Endothelial cell of umbilical vein (primary cell): Measurements from ENCODE around the gene TMPRSS6. TPM values are rescaled to one million over a fixed set of nuclear protein-coding genes. Genes with fewer than 3 reads are reported as not detected.

Source experiments
- BruUV-seq: library from RNA; stranded (reverse); fragments of 400-500 nt; replicated peaks from 2 replicates; lab custom pipeline; 2021; lab: Mats Ljungman, UMichigan
- CTCF ChIA-PET: fragments of 300-600, 350-600 bp; sonication (Branson Sonifier 250); formaldehyde crosslinking; loops from one replicate; lab custom pipeline; 2021; ENCODE audit warnings: antibody characterized with exemption, inconsistent platforms; lab: Charles Lee
- POLR2A ChIA-PET: fragments of 300-600, 350-600 bp; sonication (Branson Sonifier 250); formaldehyde crosslinking; loops from one replicate; lab custom pipeline; 2021; ENCODE audit warnings: antibody characterized with exemption, inconsistent platforms; lab: Charles Lee
- DNase-seq: peaks from one replicate; pipeline ENCODE4 v3.0.0-alpha.2; 2011; ENCODE audit warnings: low read depth, low spot score
- FAIRE-seq: peaks from 2 replicates; lab custom pipeline; 2011; peaks lifted over from hg19 to GRCh38; lab: Jason Lieb, UNC
- H2AFZ ChIP-seq: 2 replicates; pipeline ENCODE4 v1.6.0; 2012; ENCODE audit warnings: low read depth, low read length, control low read depth, inconsistent platforms
- H3K27ac ChIP-seq: 2 replicates; pipeline ENCODE4 v1.5.1; 2011; ENCODE audit warnings: low read depth, mild to moderate bottlenecking, control low read depth, low read length, moderate library complexity; ENCODE audit not compliant: insufficient read depth
- H3K27me3 ChIP-seq, 2 experiments: 2 replicates each; pipeline versions ENCODE4 v1.6.0 to v1.6.1; 2011; ENCODE audit warnings: low read length in 2 of 2, mixed read lengths in 1 of 2; ENCODE audit not compliant: control insufficient read depth in 2 of 2, insufficient read depth in 2 of 2
- H3K36me3 ChIP-seq, 2 experiments: 2 replicates in 1 of 2; 3 replicates in 1 of 2; pipeline ENCODE4 v1.5.1; 2011; ENCODE audit warnings: low read length in 2 of 2, mild to moderate bottlenecking in 1 of 2, moderate library complexity in 1 of 2; ENCODE audit not compliant: control insufficient read depth in 2 of 2, insufficient read depth in 2 of 2; ENCODE audit errors: extremely low read depth in 1 of 2
- H3K4me1 ChIP-seq: 3 replicates; pipeline ENCODE4 v1.5.1; 2011; ENCODE audit warnings: mild to moderate bottlenecking, low read length; ENCODE audit not compliant: control insufficient read depth, insufficient read depth; ENCODE audit errors: extremely low read depth
- H3K4me2 ChIP-seq: 2 replicates; pipeline ENCODE4 v1.6.1; 2011; ENCODE audit warnings: low read length, control low read depth, mixed read lengths; ENCODE audit not compliant: insufficient read depth
- H3K4me3 ChIP-seq, 3 experiments: fragments of 200-600 bp in 1 of 3; sonication (generic), shearing (Covaris generic) in 1 of 3; replicated peaks in 1 of 3; 2 replicates each; pipeline ENCODE4 v1.5.1; 2011 to 2016; ENCODE audit warnings: control low read depth in 3 of 3, low read length in 3 of 3, mild to moderate bottlenecking in 2 of 3, inconsistent platforms in 1 of 3, low read depth in 1 of 3, moderate library complexity in 1 of 3; ENCODE audit not compliant: insufficient read depth in 1 of 3
- H3K79me2 ChIP-seq: 2 replicates; pipeline ENCODE4 v1.6.0; 2012; ENCODE audit warnings: low read length, inconsistent platforms; ENCODE audit not compliant: control insufficient read depth, insufficient read depth
- H3K9ac ChIP-seq: replicated peaks from 2 replicates; pipeline ENCODE3; 2011; ENCODE audit warnings: low read length, control low read depth; ENCODE audit not compliant: insufficient read depth; ENCODE audit errors: extremely low read depth
- H3K9me1 ChIP-seq: replicated peaks from 3 replicates; pipeline ENCODE4 v1.6.0; 2011; ENCODE audit warnings: mild to moderate bottlenecking, low read length; ENCODE audit not compliant: control insufficient read depth, insufficient read depth; ENCODE audit errors: extremely low read depth
- H3K9me3 ChIP-seq: replicated peaks from 2 replicates; pipeline ENCODE4 v1.5.1; 2012; ENCODE audit warnings: low read length, inconsistent platforms; ENCODE audit not compliant: control insufficient read depth, insufficient read depth
- H4K20me1 ChIP-seq: replicated peaks from 2 replicates; pipeline ENCODE3; 2011; ENCODE audit warnings: mild to moderate bottlenecking, low read length; ENCODE audit not compliant: control insufficient read depth, insufficient read depth; ENCODE audit errors: extremely low read depth
- CTCF ChIP-seq, 2 donors: IDR thresholded peaks; 1 replicate in 1 of 2; 2 replicates in 1 of 2; pipeline ENCODE4 v1.5.1; 2011; ENCODE audit warnings: low read length in 2 of 2, mild to moderate bottlenecking in 2 of 2, moderate library complexity in 2 of 2, control low read depth in 1 of 2, inconsistent platforms in 1 of 2, low read depth in 1 of 2; ENCODE audit not compliant: insufficient read depth in 1 of 2; ENCODE audit errors: extremely low read depth in 1 of 2
- EZH2 ChIP-seq: IDR thresholded peaks from 2 replicates; pipeline ENCODE4 v1.6.1; 2012; ENCODE audit warnings: borderline replicate concordance, low read depth, mild to moderate bottlenecking, moderate library complexity, low read length, inconsistent platforms; ENCODE audit not compliant: severe bottlenecking
- FOS ChIP-seq: IDR thresholded peaks from 2 replicates; pipeline ENCODE4 v1.6.1; 2011; ENCODE audit warnings: mild to moderate bottlenecking, low read length, moderate library complexity, borderline replicate concordance; ENCODE audit not compliant: insufficient read depth
- GATA2 ChIP-seq: IDR thresholded peaks from 2 replicates; pipeline ENCODE4 v1.7.0; 2011; ENCODE audit warnings: low read depth, mild to moderate bottlenecking, moderate library complexity, mixed read lengths, low read length; ENCODE audit not compliant: insufficient read length, insufficient read depth
- JUN ChIP-seq: IDR thresholded peaks from 2 replicates; pipeline ENCODE4 v1.6.1; 2011; ENCODE audit warnings: borderline replicate concordance, low read depth; ENCODE audit not compliant: insufficient read length, insufficient read depth
- MAX ChIP-seq: IDR thresholded peaks from 2 replicates; pipeline ENCODE4 v1.6.1; 2011; ENCODE audit not compliant: insufficient read depth, insufficient read length
- MYC ChIP-seq: IDR thresholded peaks from one replicate; pipeline ENCODE4 v1.6.1; 2011; ENCODE audit warnings: mild to moderate bottlenecking, low read depth, low read length
- POLR2A ChIP-seq: IDR thresholded peaks from 2 replicates; pipeline ENCODE4 v1.6.1; 2012; ENCODE audit warnings: low read depth, mild to moderate bottlenecking, control low read depth, low read length
- POLR2AphosphoS5 ChIP-seq: IDR thresholded peaks from 2 replicates; pipeline ENCODE4 v1.6.1; 2012; ENCODE audit warnings: low read depth, mild to moderate bottlenecking, control low read depth, low read length, moderate library complexity; ENCODE audit not compliant: insufficient read depth
- dilution Hi-C: fragments of 300-500 bp; cut with MboI; formaldehyde crosslinking; loops from one replicate; pipeline ENCODE4 v1.15.0; 2019; ENCODE audit warnings: low sequenced_read_pairs; ENCODE audit not compliant: extremely low pct_ligation_motif_present
- intact Hi-C: fragments of 100-400 bp; cut with micrococcal nuclease; formaldehyde crosslinking; loops from one replicate; pipeline ENCODE4 v1.10.0; 2022
- polyA plus RNA-seq, 4 experiments: library from polyadenylated mRNA; depleted of rRNA in 3 of 4; stranded (reverse) in 3 of 4; unstranded in 1 of 4; fragments of >200 nt; gene quantifications; 2 replicates each; pipeline versions ENCODE4 v1.2.1 to v1.2.3, GENCODE V29; 2011 to 2012; ENCODE audit warnings: missing spikeins in 1 of 4
- total RNA-seq: library from RNA; stranded (reverse); gene quantifications from 2 replicates; pipeline ENCODE4 v1.2.3, GENCODE V29; 2021

Gene TMPRSS6
- total and polyA plus RNA-seq, 2 donors (not counting 3 experiments of a cell fraction or from before 2014, with no cell fraction given) = not detected

DNA sequence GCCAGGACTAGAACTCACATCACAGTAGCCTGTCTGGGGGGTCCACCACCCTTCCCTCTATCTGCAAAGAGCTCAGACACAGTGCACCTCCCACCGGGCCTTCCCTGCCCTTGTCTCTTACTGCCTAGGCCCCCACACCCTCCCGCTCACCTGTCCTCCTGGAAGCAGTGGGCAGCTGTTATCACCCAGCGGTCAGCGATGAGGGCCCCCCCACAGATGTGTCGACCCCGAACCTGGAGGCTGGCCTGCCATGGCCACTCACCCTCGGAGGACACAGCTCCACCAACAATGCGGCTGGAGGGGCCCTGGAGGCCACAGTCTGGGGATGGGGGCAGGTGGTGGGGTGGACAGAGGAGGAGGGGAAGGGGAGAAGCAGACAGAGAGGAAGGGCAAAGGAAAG lies 39.2 kb downstream of the TMPRSS6 start:
- Histone ChIP-seq H4K20me1 (no peaks in the 10 kb centered on the region), H3K79me2 (no peaks in the 10 kb centered on the region), H3K36me3 (no peaks in the 10 kb centered on the region), H3K9me3 (no peaks in the 10 kb centered on the region), H3K27me3 (peaks cover 14 to 15% of the 10 kb centered on the region in 2 experiments), H2AFZ (no peak overlapping the region), H3K9ac (no peak overlapping the region), H3K9me1 (no peaks in the 10 kb centered on the region), H3K4me3 (no peak overlapping the region), H3K4me1 (no peaks in the 10 kb centered on the region), H3K27ac (no peak overlapping the region), H3K4me2 (no peak overlapping the region)
- POLR2A ChIA-PET = no interaction called here
- CTCF ChIA-PET = interaction anchor here (1.4 kb wide), 1 partner anchor 19 kb away, joined by 3 read pairs; no protein-coding TSS in a partner anchor
- intact Hi-C loops (no loop called here), dilution Hi-C loops (no loop called here)
- TF ChIP-seq POLR2A (no peak), JUN (no peak), MAX (no peak), POLR2AphosphoS5 (no peak), FOS (no peak), MYC (no peak), CTCF (IDR thresholded peaks at IDR 0.05; ENCODE audit: extremely low read depth in 1 of 2, insufficient read depth in 1 of 2, low read depth in 1 of 2, low read length in 2 of 2) (no peak), GATA2 (no peak), EZH2 (no peak)
- FAIRE-seq (no peak), DNase-seq (no peak)
- BruUV-seq = no TSS peak
